CD14-positive monocyte (primary cell): Measurements from ENCODE around the gene RGS11. TPM values are rescaled to one million over a fixed set of nuclear protein-coding genes. Genes with fewer than 3 reads are reported as not detected.

Experiments
- DNase-seq, 3 donors: peaks; one replicate each; pipeline ENCODE4 v3.0.0-alpha.2; 2011 to 2022
- H2AFZ ChIP-seq: 2 replicates; pipeline ENCODE4 v1.6.0; 2012; ENCODE audit warnings: mild to moderate bottlenecking, low read depth, low read length, inconsistent platforms; ENCODE audit not compliant: insufficient read depth, poor library complexity, severe bottlenecking
- H3K27ac ChIP-seq, 2 donors: 1 replicate in 1 of 2; 2 replicates in 1 of 2; pipeline ENCODE4 v1.5.1; 2012 to 2013; ENCODE audit warnings: low read length in 2 of 2, control low read depth in 1 of 2, inconsistent platforms in 1 of 2, low read depth in 1 of 2, mild to moderate bottlenecking in 1 of 2
- H3K27me3 ChIP-seq, 2 donors: one replicate each; pipeline versions ENCODE4 v1.6.0 to v1.6.1; 2011 to 2013; ENCODE audit warnings: low read length in 2 of 2; ENCODE audit not compliant: control insufficient read depth in 2 of 2, insufficient read depth in 2 of 2
- H3K36me3 ChIP-seq, 2 donors: replicated peaks in 1 of 2; 1 replicate in 1 of 2; 2 replicates in 1 of 2; pipeline versions ENCODE4 v1.5.1 to v1.6.1; 2012 to 2013; ENCODE audit warnings: low read length in 2 of 2, control low read depth in 1 of 2, inconsistent platforms in 1 of 2, mild to moderate bottlenecking in 1 of 2; ENCODE audit not compliant: insufficient read depth in 2 of 2, control insufficient read depth in 1 of 2
- H3K4me1 ChIP-seq, 2 donors: 1 replicate in 1 of 2; 2 replicates in 1 of 2; pipeline versions ENCODE4 v1.5.1 to v1.6.1; 2012 to 2013; ENCODE audit warnings: low read length in 2 of 2, control low read depth in 1 of 2, inconsistent platforms in 1 of 2, mild to moderate bottlenecking in 1 of 2, moderate library complexity in 1 of 2; ENCODE audit not compliant: insufficient read depth in 2 of 2, control insufficient read depth in 1 of 2
- H3K4me2 ChIP-seq: replicated peaks from 2 replicates; pipeline ENCODE3; 2012; ENCODE audit warnings: low read length, moderate library complexity, mild to moderate bottlenecking; ENCODE audit not compliant: poor library complexity, severe bottlenecking; ENCODE audit errors: extremely low read depth
- H3K4me3 ChIP-seq, 3 experiments: fragments of 200-600 bp in 1 of 3; sonication (generic) in 1 of 3; replicated peaks in 1 of 3; 1 replicate in 2 of 3; 2 replicates in 1 of 3; pipeline ENCODE4 v1.5.1; 2011 to 2013; ENCODE audit warnings: low read length in 3 of 3, mild to moderate bottlenecking in 3 of 3, control low read depth in 2 of 3, low read depth in 2 of 3, inconsistent platforms in 1 of 3, moderate library complexity in 1 of 3
- H3K79me2 ChIP-seq: 2 replicates; pipeline ENCODE4 v1.6.0; 2012; ENCODE audit warnings: mild to moderate bottlenecking, control low read depth, inconsistent platforms, low read length, moderate library complexity; ENCODE audit not compliant: insufficient read depth
- H3K9ac ChIP-seq: 2 replicates; pipeline ENCODE4 v1.6.0; 2017; ENCODE audit warnings: low read length, mild to moderate bottlenecking; ENCODE audit not compliant: insufficient read depth, poor library complexity, severe bottlenecking
- H3K9me3 ChIP-seq, 2 donors: replicated peaks in 1 of 2; 1 replicate in 1 of 2; 2 replicates in 1 of 2; pipeline versions ENCODE4 v1.5.1 to v1.6.1; 2012 to 2013; ENCODE audit warnings: low read length in 2 of 2, control low read depth in 1 of 2; ENCODE audit not compliant: control insufficient read depth in 1 of 2, insufficient read depth in 1 of 2
- H4K20me1 ChIP-seq: 2 replicates; pipeline ENCODE4 v1.6.0; 2012; ENCODE audit warnings: mild to moderate bottlenecking, low read length, control low read depth, moderate library complexity; ENCODE audit not compliant: insufficient read depth
- H3K27ac Mint-ChIP-seq, 7 donors: one replicate each; pipeline ENCODE4 v1.8.0; 2020; ENCODE audit warnings: mild to moderate bottlenecking in 7 of 7, mixed read lengths in 7 of 7, moderate library complexity in 6 of 7, inconsistent platforms in 2 of 7
- H3K27me3 Mint-ChIP-seq, 3 donors: one replicate each; pipeline ENCODE4 v1.8.0; 2021 to 2022; ENCODE audit warnings: low read depth in 3 of 3, mild to moderate bottlenecking in 3 of 3, mixed read lengths in 3 of 3, moderate library complexity in 3 of 3, inconsistent platforms in 1 of 3
- H3K36me3 Mint-ChIP-seq, 2 donors: one replicate each; pipeline ENCODE4 v1.8.0; 2020; ENCODE audit warnings: mixed read lengths in 2 of 2, inconsistent platforms in 1 of 2, mild to moderate bottlenecking in 1 of 2
- H3K4me1 Mint-ChIP-seq: one replicate; pipeline ENCODE4 v1.8.0; 2020; ENCODE audit warnings: mild to moderate bottlenecking, mixed read lengths
- H3K4me3 Mint-ChIP-seq, 2 donors: one replicate each; pipeline ENCODE4 v1.8.0; 2020; ENCODE audit warnings: mild to moderate bottlenecking in 2 of 2, mixed read lengths in 2 of 2, moderate library complexity in 1 of 2
- H3K9me3 Mint-ChIP-seq, 7 donors: one replicate each; pipeline ENCODE4 v1.8.0; 2020 to 2022; ENCODE audit warnings: mixed read lengths in 7 of 7, mild to moderate bottlenecking in 6 of 7, moderate library complexity in 6 of 7, inconsistent platforms in 2 of 7
- CTCF ChIP-seq: fragments of 200-600 bp; IDR thresholded peaks from one replicate; pipeline ENCODE4 v1.8.0; 2022; ENCODE audit warnings: antibody characterized with exemption, mild to moderate bottlenecking
- WGBS: methylation state at CpG from one replicate; pipeline ENCODE4 v1.1.5; 2013; ENCODE audit warnings: missing lambda C conversion rate; ENCODE audit not compliant: insufficient coverage; 5-methylcytosine and 5-hydroxymethylcytosine counted together
- intact Hi-C, 2 donors: fragments of 100-400 bp; cut with micrococcal nuclease; formaldehyde crosslinking; loops; one replicate each; pipeline versions ENCODE4 v1.15.0 to v1.15.1; 2023
- polyA plus RNA-seq, 3 donors: library from polyadenylated mRNA; depleted of rRNA in 1 of 3; unstranded in 2 of 3; stranded (reverse) in 1 of 3; fragments of 300-500 nt in 2 of 3; fragments of >200 nt in 1 of 3; fragmentation: Illumina TruSeq in 2 of 3; gene quantifications; 1 replicate in 2 of 3; 2 replicates in 1 of 3; pipeline ENCODE4 v1.2.3, GENCODE V29; 2012 to 2021

RGS11 gene
- polyA plus RNA-seq, 3 donors = 0.07 TPM; not detected in 2

- no peak overlapping the region for H3K27ac ChIP-seq
- TF ChIP-seq CTCF = no peak
- Mint-ChIP-seq H3K9me3 (peaks cover 0 to 5% (median 4%) of the 10 kb centered on the region in 7 donors), H3K27ac (no peak overlapping the region), H3K36me3 (no peaks in the 10 kb centered on the region), H3K27me3 (peaks cover 27 to 50% (median 42%) of the 10 kb centered on the region in 3 donors), H3K4me3 (no peak overlapping the region), H3K4me1 (peaks cover 2% of the 10 kb centered on the region)
- no peaks in the 10 kb centered on the region for H3K36me3 ChIP-seq
- no peaks in the 10 kb centered on the region for H3K9me3 ChIP-seq
- H3K4me3 ChIP-seq = no peak overlapping the region
- H3K4me1 ChIP-seq = peaks cover 3 to 6% of the 10 kb centered on the region in 2 donors
- H3K79me2 ChIP-seq = no peaks in the 10 kb centered on the region
- no peak for DNase-seq
- H3K9ac ChIP-seq = no peak overlapping the region
- 87% methylated on average over 19 of the region's 30 CpGs for WGBS
- H2AFZ ChIP-seq = no peak overlapping the region
- peaks cover 0 to 31% of the 10 kb centered on the region in 2 donors for H3K27me3 ChIP-seq
- intact Hi-C loops = no loop called here
- H4K20me1 ChIP-seq = no peaks in the 10 kb centered on the region
- H3K4me2 ChIP-seq = no peak overlapping the region
Observed at GRCh38 chr16:273547-274421, 2.0 kb downstream of the RGS11 start.

GRCh38 chr16:272633-273546 lies 2.9 kb downstream of the RGS11 start:
- Mint-ChIP-seq H3K27ac (no peak overlapping the region), H3K27me3 (peaks cover 22 to 44% (median 33%) of the 10 kb centered on the region in 3 donors), H3K9me3 (peaks cover 0 to 5% (median 4%) of the 10 kb centered on the region in 7 donors), H3K4me1 (peaks cover 2% of the 10 kb centered on the region), H3K4me3 (no peak overlapping the region), H3K36me3 (no peaks in the 10 kb centered on the region)
- H3K79me2 ChIP-seq = no peaks in the 10 kb centered on the region
- peaks cover 3 to 6% of the 10 kb centered on the region in 2 donors for H3K4me1 ChIP-seq
- no peak for DNase-seq
- H3K27ac ChIP-seq = no peak overlapping the region
- 91% methylated on average over 27 of the region's 36 CpGs for WGBS
- peaks cover 0 to 24% of the 10 kb centered on the region in 2 donors for H3K27me3 ChIP-seq
- no peak overlapping the region for H3K9ac ChIP-seq
- intact Hi-C loops = no loop called here
- H3K4me2 ChIP-seq = no peak overlapping the region
- H4K20me1 ChIP-seq = no peaks in the 10 kb centered on the region
- H3K36me3 ChIP-seq = no peaks in the 10 kb centered on the region
- no peak for TF ChIP-seq CTCF
- no peak overlapping the region for H3K4me3 ChIP-seq
- H2AFZ ChIP-seq = no peak overlapping the region
- H3K9me3 ChIP-seq = no peaks in the 10 kb centered on the region
